MV-4-11 (cell line): ENCODE data around the gene UGT2B17.
"Not testable (repeated sequence)": the region's sequence is repeated elsewhere in the genome, so short reads cannot be mapped to it uniquely, and the experiment has no call there.

Experiments used
- DNase-seq: peaks from one replicate; lab custom pipeline; 2025; lab: John Stamatoyannopoulos, UW

Gene UGT2B17

DNA sequence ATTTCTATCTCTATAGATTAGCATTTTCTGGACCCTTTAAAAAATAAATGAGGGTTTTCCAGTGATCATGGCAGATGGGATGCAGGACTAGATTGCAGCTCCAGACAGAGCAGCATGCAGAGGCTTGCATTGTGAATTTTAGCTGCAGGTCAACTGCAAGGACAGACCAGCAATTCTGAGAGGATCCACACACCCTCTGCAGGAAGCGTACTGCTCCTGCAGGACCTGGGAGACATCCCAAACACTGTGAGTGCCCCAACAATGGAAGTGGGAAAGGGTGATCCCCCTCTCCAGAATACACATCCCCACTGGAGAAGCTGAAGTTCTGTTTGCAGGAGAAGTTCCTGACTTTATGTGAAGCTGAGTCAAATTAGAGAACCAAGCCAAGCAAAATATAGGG, 7.1 kb downstream of the UGT2B17 start:
- not testable (repeated sequence) for DNase-seq

DNA sequence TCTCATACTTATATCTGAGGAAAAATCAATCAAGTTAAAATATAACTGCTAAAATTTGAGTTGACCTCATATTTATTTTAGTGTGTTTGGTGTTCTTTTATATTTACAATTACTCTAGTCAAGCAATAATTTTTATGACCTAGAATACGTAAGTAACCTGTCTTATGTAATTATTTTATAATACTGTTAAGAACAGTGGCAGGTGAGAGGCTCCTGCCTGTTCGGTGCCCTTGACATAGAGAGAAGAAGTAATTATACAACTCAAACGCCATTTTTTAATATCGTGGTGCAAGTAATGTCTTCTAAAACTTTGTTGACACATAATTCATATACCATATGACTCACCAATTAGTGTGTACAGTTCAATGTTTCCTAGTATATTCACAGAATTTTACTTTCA, 7.6 kb downstream of the UGT2B17 start:
- not testable (repeated sequence) for DNase-seq

DNA sequence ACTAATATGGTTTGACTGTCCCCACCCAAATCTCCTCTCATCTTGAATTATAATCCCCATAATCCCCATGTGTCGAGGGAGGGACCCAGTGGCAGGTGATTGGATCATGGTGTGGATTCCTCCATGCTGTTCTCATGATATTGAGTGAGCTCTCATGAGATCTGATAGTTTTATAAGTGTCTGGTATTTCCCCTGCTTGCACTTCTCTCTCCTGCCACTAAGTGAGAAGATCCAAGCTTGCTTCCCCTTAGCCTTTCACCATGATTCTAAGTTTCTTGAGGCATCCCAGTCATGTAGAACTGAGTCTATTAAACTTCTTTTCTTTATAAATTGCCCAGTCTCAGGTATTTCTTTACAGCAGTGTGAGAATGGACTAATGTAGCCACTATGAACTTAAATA, 9.8 kb downstream of the UGT2B17 start:
- DNase-seq: not testable (repeated sequence)

DNA sequence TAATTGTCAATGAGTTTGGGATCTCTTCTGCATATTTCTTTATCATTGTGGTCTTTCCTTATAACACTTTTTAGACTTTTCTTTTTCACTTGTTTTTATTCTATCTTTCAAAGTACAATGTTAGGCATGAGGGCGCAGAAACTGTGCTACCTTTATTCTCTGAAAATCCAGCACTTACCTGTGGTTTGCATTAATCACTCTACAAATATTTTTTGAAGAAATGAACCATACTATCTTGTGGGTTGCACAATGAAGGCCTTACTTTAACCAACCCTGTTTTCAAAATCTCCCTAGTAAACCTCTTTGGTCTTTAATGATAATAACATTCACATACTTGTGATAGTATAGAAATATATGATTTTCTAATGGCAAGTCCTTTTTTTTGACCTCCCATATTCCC, 11.0 kb downstream of the UGT2B17 start:
- DNase-seq: not testable (repeated sequence)

DNA sequence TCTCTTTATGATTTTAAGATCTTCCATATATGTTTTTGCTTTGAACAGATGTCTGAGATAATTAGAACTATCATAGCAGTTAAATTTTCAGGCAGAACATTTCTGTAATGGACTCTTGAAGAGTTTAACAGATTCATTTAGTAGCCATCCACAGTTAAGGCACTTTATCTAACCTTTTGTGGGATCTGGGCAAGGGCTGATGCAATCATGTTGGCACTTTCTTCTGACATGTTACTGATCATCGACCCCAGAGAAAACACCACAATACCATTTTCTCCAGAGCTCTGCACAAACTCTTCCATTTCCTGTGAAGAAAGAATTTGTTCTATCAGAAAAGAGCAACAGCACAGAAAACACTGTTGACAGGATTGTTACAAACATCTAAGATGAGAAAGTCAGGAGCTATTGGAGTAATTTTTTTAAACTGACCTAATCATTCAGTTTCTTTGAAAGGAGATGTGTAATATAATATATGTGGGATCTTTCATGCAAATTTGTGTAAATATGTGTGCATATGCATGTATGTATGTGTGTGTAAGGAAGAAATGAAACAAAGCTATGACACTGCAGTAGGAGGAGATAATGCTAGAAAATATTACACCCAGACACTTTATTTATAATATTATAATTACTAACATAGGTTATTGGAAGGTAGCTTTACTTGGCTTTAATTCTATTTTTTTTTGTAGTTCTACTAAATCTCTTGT, 15.6 kb downstream of the UGT2B17 start:
- not testable (repeated sequence) for DNase-seq

GRCh38 chr4:68553830-68554229, 22.3 kb downstream of the UGT2B17 start:
- not testable (repeated sequence) for DNase-seq

GRCh38 chr4:68552818-68553811, 23.0 kb downstream of the UGT2B17 start:
- not testable (repeated sequence) for DNase-seq

DNA sequence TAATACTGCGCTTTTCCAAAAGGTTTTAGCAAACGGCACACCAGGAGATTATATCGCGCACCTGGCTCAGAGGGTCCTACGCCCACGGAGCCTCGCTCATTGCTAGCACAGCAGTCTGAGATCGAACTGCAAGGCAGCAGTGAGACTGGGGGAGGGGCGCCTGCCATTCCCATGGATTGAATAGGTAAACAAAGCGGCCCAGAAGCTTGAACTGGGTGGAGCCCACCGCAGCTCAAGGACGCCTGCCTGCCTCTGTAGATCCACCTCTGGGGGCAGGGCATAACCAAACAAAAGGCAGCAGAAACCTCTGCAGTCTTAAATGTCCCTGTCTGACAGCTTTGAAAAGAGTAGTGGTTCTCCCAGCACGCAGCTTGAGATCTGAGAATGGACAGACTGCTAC, 33.4 kb downstream of the UGT2B17 start:
- not testable (repeated sequence) for DNase-seq

DNA sequence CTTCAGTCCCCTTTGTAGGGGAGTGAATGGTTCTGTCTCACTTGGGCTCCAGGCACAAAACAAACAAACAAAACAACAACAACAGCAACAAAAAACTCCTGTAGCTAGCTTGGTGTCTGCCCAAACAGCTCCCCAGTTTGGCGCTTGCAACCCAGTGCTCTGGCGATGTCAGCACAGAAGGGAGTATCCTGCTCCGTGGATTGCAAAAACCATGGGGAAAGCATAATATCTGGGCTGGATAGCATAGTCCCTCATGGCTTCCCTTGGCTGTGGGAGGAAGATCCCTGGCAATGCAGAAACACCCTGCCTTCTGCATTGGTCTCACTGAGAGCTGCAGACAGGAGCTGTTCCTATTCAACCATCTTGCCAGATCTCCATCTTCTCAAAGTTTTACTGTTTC, 39.7 kb downstream of the UGT2B17 start:
- no peak for DNase-seq

DNA sequence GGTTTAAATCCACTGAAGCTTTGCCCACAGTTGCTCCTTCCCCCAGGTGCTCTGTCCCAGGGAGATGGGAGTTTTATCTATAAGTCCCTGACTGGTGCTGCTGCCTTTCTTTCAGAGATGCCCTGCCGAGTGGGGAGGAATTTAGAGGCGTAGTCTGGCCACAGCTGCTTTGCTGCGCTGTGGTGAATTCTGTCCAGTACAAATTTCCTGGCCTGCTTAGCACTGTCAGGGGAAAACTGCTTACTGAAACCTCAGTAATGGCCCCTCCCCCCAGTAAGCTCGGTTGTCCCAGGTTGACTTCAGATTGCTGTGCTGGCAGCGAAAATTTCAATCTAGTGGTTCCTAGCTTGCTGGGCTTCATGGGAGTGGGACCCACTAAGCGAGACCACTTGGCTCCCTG, 40.1 kb downstream of the UGT2B17 start:
- no peak for DNase-seq

DNA sequence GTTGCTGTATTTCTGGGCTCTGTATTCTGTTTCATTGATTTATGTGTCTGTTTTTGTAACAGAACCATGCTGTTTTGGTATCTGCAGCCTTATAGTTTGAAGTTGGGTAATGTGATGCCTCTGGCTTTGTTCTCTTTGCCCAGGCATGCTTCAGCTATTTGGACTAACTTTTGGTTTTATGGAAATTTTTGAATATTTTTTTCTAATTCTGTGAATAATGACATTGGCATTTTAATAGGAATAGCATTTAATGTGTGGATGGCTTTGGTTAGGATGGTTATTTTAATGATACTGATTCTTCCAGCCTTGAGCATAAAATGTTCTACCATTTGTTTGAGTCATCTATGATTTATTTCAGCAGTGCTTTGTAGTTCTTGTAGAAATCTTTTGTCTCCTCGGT, 53.9 kb downstream of the UGT2B17 start:
- DNase-seq: not testable (repeated sequence)

- DNase-seq: no peak
These were observed 55.1 kb downstream of the UGT2B17 start for GRCh38 chr4:68520985-68521384.

DNA sequence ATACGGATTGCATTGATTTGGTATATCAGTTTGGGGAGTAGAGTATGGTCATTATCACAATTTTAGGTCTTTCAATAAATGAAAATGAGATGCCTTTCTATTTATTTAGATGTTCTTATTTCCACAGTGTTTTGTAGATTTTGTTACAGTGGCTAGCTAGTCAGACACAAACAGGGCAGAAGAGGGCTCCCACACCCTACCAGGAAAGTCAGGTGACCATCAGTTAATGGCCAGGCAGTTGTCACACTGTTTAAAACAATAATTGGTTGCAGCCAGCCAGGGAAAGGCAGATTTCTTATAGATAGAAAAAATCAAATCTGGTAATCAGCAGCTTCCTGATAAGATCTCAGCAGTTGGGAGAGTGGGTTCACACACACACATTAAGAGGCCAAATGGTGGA, 57.2 kb downstream of the UGT2B17 start:
- DNase-seq: no peak

- not testable (repeated sequence) for DNase-seq
These were observed 70.7 kb downstream of the UGT2B17 start for GRCh38 chr4:68505452-68505851.

- not testable (repeated sequence) for DNase-seq
These were observed 71.3 kb downstream of the UGT2B17 start for GRCh38 chr4:68504836-68505235.

DNA sequence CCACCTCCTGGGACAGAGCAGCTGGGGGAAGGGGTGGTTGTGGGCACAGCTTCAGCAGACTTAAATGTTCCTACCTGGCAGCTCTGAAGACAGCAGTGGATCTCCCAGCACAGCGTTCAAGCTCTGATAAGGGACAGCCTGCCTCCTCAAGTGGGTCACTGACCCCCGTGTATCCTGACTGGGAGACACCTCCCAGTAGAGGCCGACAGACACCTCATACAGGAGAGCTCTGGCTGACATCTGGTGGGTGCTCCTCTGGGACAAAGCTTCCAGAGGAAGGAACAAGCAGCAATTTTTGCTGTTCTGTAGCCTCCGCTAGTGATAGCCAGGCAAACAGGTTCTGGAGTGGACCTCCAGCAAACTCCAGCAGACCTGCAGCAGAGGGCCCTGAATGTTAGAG, 72.7 kb downstream of the UGT2B17 start:
- DNase-seq: not testable (repeated sequence)

GRCh38 chr4:68499021-68499420, 77.1 kb downstream of the UGT2B17 start:
- DNase-seq: no peak

GRCh38 chr4:68498413-68499007, 77.6 kb downstream of the UGT2B17 start:
- DNase-seq: peak; percentile 52

- peak; percentile 9 for DNase-seq
These were observed 81.4 kb downstream of the UGT2B17 start for GRCh38 chr4:68494688-68495087.

GRCh38 chr4:68490826-68491457, 85.2 kb downstream of the UGT2B17 start:
- DNase-seq: no peak

DNA sequence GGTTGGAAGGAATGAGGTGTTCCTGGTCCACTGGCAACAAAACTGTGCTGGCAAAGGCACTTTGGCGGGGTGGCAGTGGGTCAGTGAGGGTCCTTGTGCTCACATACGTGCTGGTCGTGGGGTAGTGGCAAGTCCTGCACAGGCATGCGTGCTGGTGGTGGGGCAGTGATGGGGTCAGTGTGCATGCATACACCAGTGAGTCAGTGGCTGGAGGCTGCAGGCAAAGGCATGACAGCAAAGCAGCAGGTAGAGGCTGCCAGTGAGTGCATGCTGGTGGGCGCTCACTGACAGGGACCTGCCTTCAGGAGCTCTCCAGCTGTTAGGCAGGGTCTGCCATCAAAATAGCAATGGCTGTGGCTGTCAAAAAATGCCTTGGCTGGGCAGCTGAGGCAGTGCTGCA, 86.8 kb downstream of the UGT2B17 start:
- DNase-seq: no peak
